Esophagus muscularis mucosa (tissue), 3 donors: ENCODE data around the gene TRIM71.

Source experiments
- POLR2A ChIP-seq: fragments of 450-650 bp; IDR thresholded peaks from one replicate; pipeline ENCODE4 v1.6.1; 2017; ENCODE audit warnings: antibody characterized with exemption, moderate library complexity, mild to moderate bottlenecking, low read depth
- POLR2AphosphoS5 ChIP-seq, 2 donors: sonication (generic); formaldehyde crosslinking; IDR thresholded peaks; one replicate each; pipeline ENCODE4 v1.6.1; 2017; ENCODE audit warnings: antibody characterized with exemption in 2 of 2
- TF ChIP-seq, protein P1 (sequence below), 3 experiments: fragments of 200-600 bp in 2 of 3; fragments of 450-650 bp in 1 of 3; sonication (generic) in 2 of 3; IDR thresholded peaks; one replicate each; pipeline ENCODE4 v1.5.1; 2017 to 2019; ENCODE audit warnings: antibody characterized with exemption in 3 of 3, mild to moderate bottlenecking in 2 of 3, moderate library complexity in 1 of 3

- TF ChIP-seq, protein P1, sequence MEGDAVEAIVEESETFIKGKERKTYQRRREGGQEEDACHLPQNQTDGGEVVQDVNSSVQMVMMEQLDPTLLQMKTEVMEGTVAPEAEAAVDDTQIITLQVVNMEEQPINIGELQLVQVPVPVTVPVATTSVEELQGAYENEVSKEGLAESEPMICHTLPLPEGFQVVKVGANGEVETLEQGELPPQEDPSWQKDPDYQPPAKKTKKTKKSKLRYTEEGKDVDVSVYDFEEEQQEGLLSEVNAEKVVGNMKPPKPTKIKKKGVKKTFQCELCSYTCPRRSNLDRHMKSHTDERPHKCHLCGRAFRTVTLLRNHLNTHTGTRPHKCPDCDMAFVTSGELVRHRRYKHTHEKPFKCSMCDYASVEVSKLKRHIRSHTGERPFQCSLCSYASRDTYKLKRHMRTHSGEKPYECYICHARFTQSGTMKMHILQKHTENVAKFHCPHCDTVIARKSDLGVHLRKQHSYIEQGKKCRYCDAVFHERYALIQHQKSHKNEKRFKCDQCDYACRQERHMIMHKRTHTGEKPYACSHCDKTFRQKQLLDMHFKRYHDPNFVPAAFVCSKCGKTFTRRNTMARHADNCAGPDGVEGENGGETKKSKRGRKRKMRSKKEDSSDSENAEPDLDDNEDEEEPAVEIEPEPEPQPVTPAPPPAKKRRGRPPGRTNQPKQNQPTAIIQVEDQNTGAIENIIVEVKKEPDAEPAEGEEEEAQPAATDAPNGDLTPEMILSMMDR (IDR thresholded peaks at IDR 0.05): no peak
- TF ChIP-seq POLR2A (no peak), POLR2AphosphoS5 (IDR thresholded peaks at IDR 0.05) (no peak)
These were observed 64.4 kb downstream of the TRIM71 start for GRCh38 chr3:32882189-32882588.
